ENCODE results near the gene MTCH1. TPM values are rescaled to one million over a fixed set of nuclear protein-coding genes. Genes with fewer than 3 reads are reported as not detected.

MTCH1 gene
- total and polyA plus RNA-seq, 10 of the 15 experiments (the other 5 are each of a cell fraction or from before 2014, with no cell fraction given), result 7.2 to 128 (median 85.2) TPM

DNA sequence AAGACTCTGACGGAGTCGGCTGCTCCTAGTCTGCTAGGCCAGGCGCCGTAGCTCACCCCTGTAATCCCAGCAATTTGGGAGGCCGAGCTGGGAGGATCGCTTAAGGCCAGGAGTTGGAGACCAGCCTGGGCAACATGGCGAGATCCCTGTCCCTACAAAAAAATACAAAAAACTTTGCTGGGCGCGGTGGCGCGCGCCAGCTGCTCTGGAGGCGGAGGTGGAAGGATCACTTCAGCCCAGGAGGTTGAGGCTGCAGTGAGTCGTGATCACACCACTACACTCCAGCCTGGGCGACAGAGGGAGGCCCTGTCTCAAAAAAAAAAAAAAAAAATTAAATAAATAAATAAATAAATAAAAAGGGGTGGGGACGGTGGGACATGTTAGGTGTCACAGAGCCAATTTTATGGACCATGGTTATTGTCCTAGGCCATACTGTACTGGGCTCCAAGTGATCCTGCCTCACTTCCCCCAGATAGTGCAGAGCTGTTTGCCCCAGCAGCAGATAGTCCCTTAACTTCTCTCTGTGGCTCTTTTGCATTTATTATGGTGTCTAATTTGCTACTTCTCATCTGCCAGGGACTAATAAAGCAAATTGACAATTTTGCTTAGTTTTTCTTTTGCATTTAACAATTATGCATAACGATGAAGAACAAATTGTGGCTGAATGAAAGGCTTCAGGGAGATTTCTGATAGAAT, 26.3 kb downstream of the MTCH1 start (continued):
- TF ChIP-seq JUNB (IDR thresholded peaks at IDR 0.05), result no peak
- TF ChIP-seq SMARCA5 (IDR thresholded peaks at IDR 0.05), result no peak

DNA sequence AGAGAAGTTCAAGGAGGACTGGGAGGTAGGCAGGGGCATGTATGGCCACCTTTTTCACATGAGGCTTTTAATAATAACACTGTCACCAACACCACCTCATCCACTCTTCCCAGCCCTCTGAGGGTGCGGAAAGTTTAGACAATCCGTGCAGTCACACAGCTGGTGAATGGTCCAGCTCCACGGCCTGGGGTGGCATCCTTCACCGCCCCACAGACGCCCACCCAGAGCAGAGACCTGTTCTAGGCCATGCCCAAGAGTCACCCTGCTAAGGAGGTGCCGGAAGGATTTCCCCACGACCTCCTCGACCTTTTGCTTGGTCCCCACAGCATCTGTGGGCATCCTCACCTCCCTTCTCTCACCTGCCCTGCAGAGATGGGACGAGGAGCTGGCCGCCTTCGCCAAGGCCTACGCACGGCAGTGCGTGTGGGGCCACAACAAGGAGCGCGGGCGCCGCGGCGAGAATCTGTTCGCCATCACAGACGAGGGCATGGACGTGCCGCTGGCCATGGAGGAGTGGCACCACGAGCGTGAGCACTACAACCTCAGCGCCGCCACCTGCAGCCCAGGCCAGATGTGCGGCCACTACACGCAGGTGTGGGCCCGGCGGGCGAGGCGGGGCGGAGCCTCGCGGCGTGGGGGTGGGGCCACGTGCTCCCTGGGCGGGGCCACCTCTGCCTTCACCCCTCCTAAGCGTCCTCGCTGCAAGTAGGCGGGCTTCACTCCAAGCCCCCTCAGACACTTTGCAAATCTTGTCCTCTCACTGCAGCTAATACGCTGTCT, 27.0 kb downstream of the MTCH1 start:
- ChIA-PET RAD21 (ENCODE audit: unreplicated experiment) (interaction anchor here (1.3 kb wide), 1 partner anchor 59 kb away, joined by 4 read pairs; no protein-coding TSS in a partner anchor), SMC1A (ENCODE audit: uncharacterized antibody, unreplicated experiment) (no interaction called here), POLR2A (interaction anchor here (0.6 kb wide), 1 partner anchor 447 kb away, joined by 3 read pairs; no protein-coding TSS in a partner anchor), CTCF (interaction anchor here (2.2 kb wide), 1 partner anchor 59 kb away, joined by 7 read pairs; no protein-coding TSS in a partner anchor)
- in situ Hi-C loops (cut with MboI) (no loop called here), intact Hi-C loops (cut with micrococcal nuclease; ENCODE audit: unreplicated experiment) (no loop called here)
- ATAC-seq (no peak), FAIRE-seq (no peak), DNase-seq (ENCODE audit: low read depth, low spot score) (no peak)
- Histone ChIP-seq H3K9me3 (replicated peaks; ENCODE audit: control insufficient read depth, insufficient read depth, low read length) (no peaks in the 10 kb centered on the region), H3K79me2 (ENCODE audit: control insufficient read depth, insufficient read depth, low read length) (no peaks in the 10 kb centered on the region), H3K4me3 (no peak overlapping the region), H3K27ac (ENCODE audit: control insufficient read depth, insufficient read depth) (no peak overlapping the region), H4K20me1 (ENCODE audit: control insufficient read depth, insufficient read depth) (no peaks in the 10 kb centered on the region), H3K9ac (ENCODE audit: control insufficient read depth, insufficient read depth, low read length) (no peak overlapping the region), H2AFZ (ENCODE audit: control insufficient read depth, low read depth, low read length) (no peak overlapping the region), H3K4me2 (ENCODE audit: control insufficient read depth, insufficient read depth) (no peak overlapping the region), H3K4me1 (ENCODE audit: control insufficient read depth, insufficient read depth, low read length) (peaks cover 14% of the 10 kb centered on the region), H3K36me3 (ENCODE audit: control insufficient read depth in 2 of 2, insufficient read depth in 2 of 2, low read length in 1 of 2) (no peaks in the 10 kb centered on the region), H3K27me3 (replicated peaks in 1 of 2; ENCODE audit: control insufficient read depth in 2 of 2, insufficient read depth in 2 of 2, low read length in 1 of 2) (no peaks in the 10 kb centered on the region)
- TF ChIP-seq, protein P1, sequence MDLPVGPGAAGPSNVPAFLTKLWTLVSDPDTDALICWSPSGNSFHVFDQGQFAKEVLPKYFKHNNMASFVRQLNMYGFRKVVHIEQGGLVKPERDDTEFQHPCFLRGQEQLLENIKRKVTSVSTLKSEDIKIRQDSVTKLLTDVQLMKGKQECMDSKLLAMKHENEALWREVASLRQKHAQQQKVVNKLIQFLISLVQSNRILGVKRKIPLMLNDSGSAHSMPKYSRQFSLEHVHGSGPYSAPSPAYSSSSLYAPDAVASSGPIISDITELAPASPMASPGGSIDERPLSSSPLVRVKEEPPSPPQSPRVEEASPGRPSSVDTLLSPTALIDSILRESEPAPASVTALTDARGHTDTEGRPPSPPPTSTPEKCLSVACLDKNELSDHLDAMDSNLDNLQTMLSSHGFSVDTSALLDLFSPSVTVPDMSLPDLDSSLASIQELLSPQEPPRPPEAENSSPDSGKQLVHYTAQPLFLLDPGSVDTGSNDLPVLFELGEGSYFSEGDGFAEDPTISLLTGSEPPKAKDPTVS (IDR thresholded peaks at IDR 0.05; ENCODE audit: low read depth, low read length), result no peak
- TF ChIP-seq IRF3 (IDR thresholded peaks at IDR 0.05), result no peak
- TF ChIP-seq ZNF24 (IDR thresholded peaks at IDR 0.05), result no peak
- no peak for TF ChIP-seq SRF (IDR thresholded peaks at IDR 0.05; ENCODE audit: low read depth in 2 of 2, low read length in 2 of 2)
- TF ChIP-seq, protein P2, sequence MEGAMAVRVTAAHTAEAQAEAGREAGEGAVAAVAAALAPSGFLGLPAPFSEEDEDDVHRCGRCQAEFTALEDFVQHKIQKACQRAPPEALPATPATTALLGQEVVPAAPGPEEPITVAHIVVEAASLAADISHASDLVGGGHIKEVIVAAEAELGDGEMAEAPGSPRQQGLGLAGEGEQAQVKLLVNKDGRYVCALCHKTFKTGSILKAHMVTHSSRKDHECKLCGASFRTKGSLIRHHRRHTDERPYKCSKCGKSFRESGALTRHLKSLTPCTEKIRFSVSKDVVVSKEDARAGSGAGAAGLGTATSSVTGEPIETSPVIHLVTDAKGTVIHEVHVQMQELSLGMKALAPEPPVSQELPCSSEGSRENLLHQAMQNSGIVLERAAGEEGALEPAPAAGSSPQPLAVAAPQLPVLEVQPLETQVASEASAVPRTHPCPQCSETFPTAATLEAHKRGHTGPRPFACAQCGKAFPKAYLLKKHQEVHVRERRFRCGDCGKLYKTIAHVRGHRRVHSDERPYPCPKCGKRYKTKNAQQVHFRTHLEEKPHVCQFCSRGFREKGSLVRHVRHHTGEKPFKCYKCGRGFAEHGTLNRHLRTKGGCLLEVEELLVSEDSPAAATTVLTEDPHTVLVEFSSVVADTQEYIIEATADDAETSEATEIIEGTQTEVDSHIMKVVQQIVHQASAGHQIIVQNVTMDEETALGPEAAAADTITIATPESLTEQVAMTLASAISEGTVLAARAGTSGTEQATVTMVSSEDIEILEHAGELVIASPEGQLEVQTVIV (IDR thresholded peaks at IDR 0.05; ENCODE audit: borderline replicate concordance, partially characterized antibody), result no peak
- TF ChIP-seq IKZF1 (conservative IDR thresholded peaks at IDR 0.05), result no peak
- TF ChIP-seq ZNF384 (IDR thresholded peaks at IDR 0.05; ENCODE audit: borderline replicate concordance, low read depth, low read length), result no peak
- no TSS peak for BruUV-seq (replicated peaks)
- WGBS (ENCODE audit: insufficient coverage, insufficient replicate concordance, low lambda C conversion rate, missing lambda C conversion rate), result 75% methylated on average over 32 of the region's 44 CpGs
